ENCODE results near the gene GRHL3.
A peak's percentile ranks its signal among the peaks of the same experiment; 100 is the strongest.

The GRHL3 gene

DNA sequence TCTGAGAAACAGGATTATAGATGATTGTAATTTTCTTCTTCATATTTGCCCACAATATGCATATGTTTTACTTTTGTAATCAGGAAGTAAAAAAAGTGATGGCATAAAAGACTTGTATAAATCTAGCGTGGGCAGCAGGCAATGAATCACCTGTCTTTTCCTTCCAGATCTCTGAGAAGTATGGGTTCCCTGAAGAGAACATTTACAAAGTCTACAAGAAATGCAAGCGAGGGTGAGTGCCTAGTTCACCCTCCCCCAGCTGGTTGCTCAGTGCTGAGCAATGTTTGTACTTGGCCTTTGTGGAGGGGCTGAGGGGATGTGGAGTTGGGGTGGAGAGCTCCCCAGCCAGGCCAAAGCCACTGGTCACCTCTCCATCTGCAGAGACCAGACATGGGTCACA is 30.7 kb downstream of the GRHL3 start:
- no peak overlapping the region for H3K27ac ChIP-seq
- POLR2A ChIA-PET (ENCODE audit: low non-redundant PET): no interaction called here
- CTCF ChIA-PET: no interaction called here
- TF ChIP-seq, protein P1, sequence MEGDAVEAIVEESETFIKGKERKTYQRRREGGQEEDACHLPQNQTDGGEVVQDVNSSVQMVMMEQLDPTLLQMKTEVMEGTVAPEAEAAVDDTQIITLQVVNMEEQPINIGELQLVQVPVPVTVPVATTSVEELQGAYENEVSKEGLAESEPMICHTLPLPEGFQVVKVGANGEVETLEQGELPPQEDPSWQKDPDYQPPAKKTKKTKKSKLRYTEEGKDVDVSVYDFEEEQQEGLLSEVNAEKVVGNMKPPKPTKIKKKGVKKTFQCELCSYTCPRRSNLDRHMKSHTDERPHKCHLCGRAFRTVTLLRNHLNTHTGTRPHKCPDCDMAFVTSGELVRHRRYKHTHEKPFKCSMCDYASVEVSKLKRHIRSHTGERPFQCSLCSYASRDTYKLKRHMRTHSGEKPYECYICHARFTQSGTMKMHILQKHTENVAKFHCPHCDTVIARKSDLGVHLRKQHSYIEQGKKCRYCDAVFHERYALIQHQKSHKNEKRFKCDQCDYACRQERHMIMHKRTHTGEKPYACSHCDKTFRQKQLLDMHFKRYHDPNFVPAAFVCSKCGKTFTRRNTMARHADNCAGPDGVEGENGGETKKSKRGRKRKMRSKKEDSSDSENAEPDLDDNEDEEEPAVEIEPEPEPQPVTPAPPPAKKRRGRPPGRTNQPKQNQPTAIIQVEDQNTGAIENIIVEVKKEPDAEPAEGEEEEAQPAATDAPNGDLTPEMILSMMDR (conservative IDR thresholded peaks at IDR 0.05; ENCODE audit: low read depth): no peak
- DNase-seq (ENCODE audit: low spot score): no peak

DNA sequence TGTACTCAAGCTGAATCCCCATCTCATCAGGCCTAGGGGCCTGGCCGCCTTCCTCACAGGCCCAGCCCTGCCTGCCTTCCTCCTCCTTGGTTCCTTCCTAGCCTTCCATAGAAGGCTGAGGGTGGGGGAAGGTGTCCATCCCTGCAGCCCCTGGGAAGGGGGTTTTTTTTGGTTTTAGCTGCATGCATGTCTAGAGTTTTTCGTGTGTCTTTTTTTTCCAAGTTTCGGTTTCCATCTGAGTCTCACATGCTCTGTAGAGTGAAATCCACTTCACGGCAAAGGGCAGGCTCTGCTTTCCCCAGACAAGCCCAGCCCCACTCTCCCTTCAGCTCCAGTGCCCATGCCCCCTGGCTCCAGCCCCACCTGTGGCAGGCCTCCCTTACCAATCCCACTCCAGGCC is 32.1 kb downstream of the GRHL3 start:
- DNase-seq (ENCODE audit: low spot score): no peak
- CTCF ChIA-PET: no interaction called here
- POLR2A ChIA-PET (ENCODE audit: low non-redundant PET): no interaction called here
- H3K27ac ChIP-seq: peak overlapping the region; percentile 35; the same call in 1 of the 2 replicates
- TF ChIP-seq, protein P1 (conservative IDR thresholded peaks at IDR 0.05; ENCODE audit: low read depth): no peak

DNA sequence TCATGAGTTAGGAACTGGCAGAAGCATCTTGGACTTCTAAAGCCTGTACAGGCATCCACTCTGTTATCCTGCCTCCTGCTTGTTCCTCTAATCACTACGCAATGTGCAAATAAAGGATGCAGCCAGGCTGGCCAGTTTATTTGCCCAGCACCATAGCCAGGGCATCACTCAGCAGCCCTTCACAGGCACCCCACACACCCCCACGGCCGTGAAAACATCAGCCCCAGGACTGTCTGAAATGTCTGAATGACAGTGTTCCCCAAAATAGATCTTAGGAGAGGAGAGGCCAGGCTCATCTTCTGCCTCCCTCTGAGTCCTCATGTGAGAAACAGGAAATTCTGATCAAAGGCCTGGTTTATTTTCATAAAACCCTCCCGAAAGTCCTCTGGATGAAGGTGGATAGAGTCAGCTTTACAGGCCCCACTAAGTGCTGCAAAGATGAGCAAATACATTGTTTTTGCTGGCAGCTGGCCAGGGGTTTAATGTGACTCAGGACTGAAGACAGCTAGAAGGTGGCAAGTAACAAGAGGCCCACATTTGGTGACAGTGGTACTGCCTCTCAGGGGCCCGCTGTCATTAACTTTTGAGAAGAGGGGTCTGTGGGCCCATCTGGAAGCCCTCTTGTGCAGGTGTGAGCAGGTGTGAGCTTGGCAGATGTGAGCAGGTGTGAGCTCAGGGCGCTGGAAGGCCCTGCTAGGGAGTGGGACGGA is 32.9 kb downstream of the GRHL3 start:
- POLR2A ChIA-PET (ENCODE audit: low non-redundant PET): interaction anchor here (0.7 kb wide), 1 partner anchor 8 kb away, joined by 3 read pairs; no protein-coding TSS in a partner anchor
- TF ChIP-seq, protein P1 (conservative IDR thresholded peaks at IDR 0.05; ENCODE audit: low read depth): no peak
- CTCF ChIA-PET: no interaction called here
- H3K27ac ChIP-seq: peak overlapping the region; percentile 35
- no peak for DNase-seq (ENCODE audit: low spot score)

DNA sequence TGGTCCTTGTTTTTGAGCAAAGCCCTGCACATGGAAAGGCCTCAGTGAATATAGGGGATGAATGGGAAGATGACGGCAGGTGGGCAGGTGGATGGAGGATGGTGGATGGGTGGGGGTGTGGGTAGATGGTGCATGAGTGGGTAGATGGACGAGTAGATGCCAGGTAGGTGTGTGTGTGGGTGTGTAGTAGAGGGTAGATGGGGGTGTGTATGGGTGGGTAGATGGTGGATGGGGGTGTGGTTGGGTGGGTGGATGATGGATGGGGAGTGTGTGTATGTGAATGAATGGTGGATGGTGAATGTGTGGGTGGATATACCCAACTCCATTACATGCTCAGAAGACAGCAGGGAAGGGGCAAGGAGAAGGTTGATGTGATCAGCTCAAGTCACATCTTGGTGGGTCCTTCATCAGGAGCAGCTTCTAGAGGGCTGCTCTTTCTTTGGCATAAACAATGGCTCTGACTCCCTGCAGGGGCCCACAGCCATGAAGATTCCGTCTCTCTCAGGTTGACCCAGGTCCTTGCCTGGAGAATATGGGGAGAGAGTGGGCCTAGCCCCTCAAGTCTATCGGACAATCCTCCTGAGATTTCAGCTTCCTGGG is 34.2 kb downstream of the GRHL3 start:
- POLR2A ChIA-PET (ENCODE audit: low non-redundant PET): no interaction called here

GRCh38 chr1:24355466-24355865 is 36.3 kb downstream of the GRHL3 start:
- TF ChIP-seq, protein P1 (conservative IDR thresholded peaks at IDR 0.05; ENCODE audit: low read depth): no peak
- CTCF ChIA-PET: interaction anchor here (0.6 kb wide), 1 partner anchor 11 kb away, joined by 3 read pairs; no protein-coding TSS in a partner anchor
- H3K27ac ChIP-seq: peak overlapping the region; percentile 36
- no peak for DNase-seq (ENCODE audit: low spot score)
- POLR2A ChIA-PET (ENCODE audit: low non-redundant PET): no interaction called here

More for the DNA sequence above, 34.2 kb downstream of the GRHL3 start:
- DNase-seq (ENCODE audit: low spot score): no peak
- TF ChIP-seq, protein P1 (conservative IDR thresholded peaks at IDR 0.05; ENCODE audit: low read depth): no peak
- H3K27ac ChIP-seq: no peak overlapping the region
- CTCF ChIA-PET: no interaction called here

GRCh38 chr1:24357038-24357437 is 37.9 kb downstream of the GRHL3 start:
- ChIA-PET CTCF (no interaction called here), POLR2A (ENCODE audit: low non-redundant PET) (no interaction called here)
- no peak for DNase-seq (ENCODE audit: low spot score)
- H3K27ac ChIP-seq: peak overlapping the region; percentile 19
- TF ChIP-seq, protein P1 (conservative IDR thresholded peaks at IDR 0.05; ENCODE audit: low read depth): no peak

All from RWPE1 (cell line).